HG03139 (cell line): ENCODE data around the gene PDCD5.

Experiments
- ATAC-seq: cut with Tn5 transposase; IDR thresholded peaks from one replicate; pipeline ENCODE4 v1.9.1; 2021; ENCODE audit not compliant: unreplicated experiment

The PDCD5 gene

DNA sequence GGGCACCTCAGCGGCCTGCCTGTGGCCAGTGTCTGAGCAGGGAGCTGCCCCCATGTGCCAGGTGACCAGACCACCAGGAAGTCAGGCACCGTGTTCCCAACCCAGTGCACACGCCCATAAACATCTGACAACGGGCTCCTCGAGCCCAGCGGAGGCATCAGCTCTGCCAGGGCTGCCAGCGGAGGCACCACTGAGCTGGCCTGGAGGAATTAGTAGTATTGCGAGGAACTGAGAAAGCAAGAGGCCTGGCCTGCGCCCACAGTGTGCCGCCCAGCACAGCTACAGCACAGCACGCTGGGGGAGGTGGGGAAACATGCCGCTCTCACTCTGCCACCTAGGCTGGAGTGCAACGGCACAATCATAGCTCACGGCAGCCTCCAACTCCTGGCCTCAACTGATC, 49.3 kb downstream of the PDCD5 start:
- no peak for ATAC-seq

DNA sequence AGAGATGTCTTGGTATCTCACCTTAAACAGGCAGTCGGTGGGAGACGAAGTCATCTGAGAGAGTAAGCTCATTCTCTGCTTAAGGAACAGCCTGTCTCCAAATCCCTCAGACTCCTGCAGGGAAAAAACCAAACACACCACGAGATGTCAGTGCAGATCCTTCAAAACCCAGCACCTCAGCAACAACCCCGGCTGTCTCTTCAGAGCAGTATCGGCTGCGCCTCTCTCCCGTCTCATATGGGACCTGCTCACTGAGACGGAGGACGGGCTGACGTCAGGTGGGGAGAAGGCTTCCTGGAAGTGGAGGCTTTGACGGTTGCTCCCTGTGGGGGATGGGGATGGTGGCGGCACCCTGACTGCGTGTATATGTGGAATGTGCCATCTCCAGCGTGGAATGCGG, 50.4 kb downstream of the PDCD5 start:
- ATAC-seq: no peak
